ENCODE results near the gene DRG1.

DNA sequence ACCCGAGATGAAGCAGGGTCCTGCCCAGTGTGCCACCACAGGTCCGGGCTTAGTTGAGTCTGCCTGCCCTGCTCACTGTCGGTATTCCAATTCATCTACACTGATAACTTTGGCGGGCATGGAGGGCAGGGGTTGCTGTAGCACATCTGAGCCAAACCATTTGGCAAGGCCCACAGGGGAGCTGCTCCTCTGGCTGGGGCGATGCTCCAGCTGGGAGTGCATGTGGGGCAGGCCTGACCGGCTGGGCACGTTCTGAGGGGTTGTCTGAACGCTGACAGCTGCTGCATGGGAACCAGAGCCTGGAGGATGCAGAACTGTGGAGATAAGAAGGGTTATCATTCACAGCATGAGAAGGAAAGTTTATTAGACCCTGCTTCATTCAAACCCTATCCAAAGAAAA lies 40.4 kb downstream of the DRG1 start:
- TF ChIP-seq, protein P1, sequence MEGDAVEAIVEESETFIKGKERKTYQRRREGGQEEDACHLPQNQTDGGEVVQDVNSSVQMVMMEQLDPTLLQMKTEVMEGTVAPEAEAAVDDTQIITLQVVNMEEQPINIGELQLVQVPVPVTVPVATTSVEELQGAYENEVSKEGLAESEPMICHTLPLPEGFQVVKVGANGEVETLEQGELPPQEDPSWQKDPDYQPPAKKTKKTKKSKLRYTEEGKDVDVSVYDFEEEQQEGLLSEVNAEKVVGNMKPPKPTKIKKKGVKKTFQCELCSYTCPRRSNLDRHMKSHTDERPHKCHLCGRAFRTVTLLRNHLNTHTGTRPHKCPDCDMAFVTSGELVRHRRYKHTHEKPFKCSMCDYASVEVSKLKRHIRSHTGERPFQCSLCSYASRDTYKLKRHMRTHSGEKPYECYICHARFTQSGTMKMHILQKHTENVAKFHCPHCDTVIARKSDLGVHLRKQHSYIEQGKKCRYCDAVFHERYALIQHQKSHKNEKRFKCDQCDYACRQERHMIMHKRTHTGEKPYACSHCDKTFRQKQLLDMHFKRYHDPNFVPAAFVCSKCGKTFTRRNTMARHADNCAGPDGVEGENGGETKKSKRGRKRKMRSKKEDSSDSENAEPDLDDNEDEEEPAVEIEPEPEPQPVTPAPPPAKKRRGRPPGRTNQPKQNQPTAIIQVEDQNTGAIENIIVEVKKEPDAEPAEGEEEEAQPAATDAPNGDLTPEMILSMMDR (IDR thresholded peaks at IDR 0.05): no peak
- TF ChIP-seq POLR2A (IDR thresholded peaks at IDR 0.05): no peak
- TF ChIP-seq POLR2AphosphoS5 (IDR thresholded peaks at IDR 0.05; ENCODE audit: insufficient read depth in 1 of 2, low read depth in 1 of 2): peak in 1 of 2 donors; percentile 22
